Retinal pigment epithelial cell (primary cell): ENCODE measurements around the gene GPR21.

Experiments
- DNase-seq: peaks from one replicate; pipeline ENCODE4 v3.0.0-alpha.2; 2010; ENCODE audit warnings: low read depth
- H3K4me3 ChIP-seq: 2 replicates; pipeline ENCODE4 v1.5.1; 2011; ENCODE audit warnings: mild to moderate bottlenecking, low read length, control low read depth, moderate library complexity
- TF ChIP-seq, protein P1 (sequence below): conservative IDR thresholded peaks from 2 replicates; pipeline ENCODE4 v1.5.1; 2011; ENCODE audit warnings: low read depth, low read length, control low read depth, inconsistent platforms

GPR21 gene

DNA sequence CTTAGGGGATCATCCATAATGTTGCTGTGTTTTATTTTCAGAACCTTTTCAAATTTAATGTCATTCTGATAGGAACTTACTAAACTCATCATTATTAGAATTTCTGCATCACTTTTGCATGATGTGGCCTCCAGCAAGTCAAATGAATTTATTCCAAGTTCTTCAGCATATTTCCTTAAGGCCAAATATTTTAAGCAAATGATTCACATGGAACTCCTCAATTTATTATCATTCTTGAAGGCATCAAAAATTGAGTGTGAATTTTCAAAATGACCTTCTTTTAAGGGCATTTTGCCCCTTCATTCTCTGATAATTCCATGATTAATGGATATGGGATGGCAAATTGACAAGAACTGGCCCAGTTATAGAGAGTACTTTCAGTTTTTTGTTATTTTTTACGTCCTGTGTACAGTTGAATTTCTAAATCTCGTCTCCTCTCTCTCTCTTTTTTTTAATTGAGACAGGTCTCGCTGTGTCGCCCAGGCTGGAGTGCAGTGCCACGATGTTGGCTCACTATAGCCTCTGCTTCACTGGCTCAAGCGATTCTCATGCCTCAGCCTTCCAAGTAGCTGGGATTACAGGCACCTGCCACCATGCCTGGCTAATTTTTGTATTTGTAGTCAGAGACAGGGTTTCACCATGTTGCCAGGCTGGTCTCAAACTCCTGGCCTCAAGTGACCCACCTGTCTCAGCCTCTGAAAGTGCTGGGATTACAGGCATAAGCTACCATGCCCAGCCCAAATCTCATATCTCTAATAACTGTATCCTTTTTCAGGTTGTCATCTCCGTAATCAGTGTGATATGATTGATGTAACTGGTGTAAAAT is 29.1 kb downstream of the GPR21 start:
- TF ChIP-seq, protein P1, sequence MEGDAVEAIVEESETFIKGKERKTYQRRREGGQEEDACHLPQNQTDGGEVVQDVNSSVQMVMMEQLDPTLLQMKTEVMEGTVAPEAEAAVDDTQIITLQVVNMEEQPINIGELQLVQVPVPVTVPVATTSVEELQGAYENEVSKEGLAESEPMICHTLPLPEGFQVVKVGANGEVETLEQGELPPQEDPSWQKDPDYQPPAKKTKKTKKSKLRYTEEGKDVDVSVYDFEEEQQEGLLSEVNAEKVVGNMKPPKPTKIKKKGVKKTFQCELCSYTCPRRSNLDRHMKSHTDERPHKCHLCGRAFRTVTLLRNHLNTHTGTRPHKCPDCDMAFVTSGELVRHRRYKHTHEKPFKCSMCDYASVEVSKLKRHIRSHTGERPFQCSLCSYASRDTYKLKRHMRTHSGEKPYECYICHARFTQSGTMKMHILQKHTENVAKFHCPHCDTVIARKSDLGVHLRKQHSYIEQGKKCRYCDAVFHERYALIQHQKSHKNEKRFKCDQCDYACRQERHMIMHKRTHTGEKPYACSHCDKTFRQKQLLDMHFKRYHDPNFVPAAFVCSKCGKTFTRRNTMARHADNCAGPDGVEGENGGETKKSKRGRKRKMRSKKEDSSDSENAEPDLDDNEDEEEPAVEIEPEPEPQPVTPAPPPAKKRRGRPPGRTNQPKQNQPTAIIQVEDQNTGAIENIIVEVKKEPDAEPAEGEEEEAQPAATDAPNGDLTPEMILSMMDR = no peak
- DNase-seq = no peak
- H3K4me3 ChIP-seq = no peak overlapping the region

DNA sequence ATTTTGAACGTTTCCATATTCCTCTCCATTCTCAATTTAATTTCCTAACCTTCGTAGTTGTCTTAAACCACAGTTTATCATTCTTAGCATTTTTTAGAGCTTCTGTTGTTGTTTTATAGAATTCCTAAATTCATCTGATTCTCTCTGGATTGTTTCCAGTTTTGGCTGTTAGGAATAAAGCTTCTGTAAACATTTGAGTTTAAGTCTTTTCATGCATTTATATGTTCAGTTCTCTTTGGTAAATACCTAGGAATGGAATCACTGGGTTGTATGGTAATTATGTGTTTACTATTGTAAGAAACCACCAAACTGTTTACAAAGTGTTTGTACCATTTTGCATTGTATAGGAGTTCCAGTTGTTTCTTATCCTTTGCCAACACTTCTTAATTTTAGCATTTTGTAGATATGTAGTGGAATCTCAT is 29.7 kb downstream of the GPR21 start:
- DNase-seq = no peak
- TF ChIP-seq, protein P1 = no peak
- H3K4me3 ChIP-seq = no peak overlapping the region

DNA sequence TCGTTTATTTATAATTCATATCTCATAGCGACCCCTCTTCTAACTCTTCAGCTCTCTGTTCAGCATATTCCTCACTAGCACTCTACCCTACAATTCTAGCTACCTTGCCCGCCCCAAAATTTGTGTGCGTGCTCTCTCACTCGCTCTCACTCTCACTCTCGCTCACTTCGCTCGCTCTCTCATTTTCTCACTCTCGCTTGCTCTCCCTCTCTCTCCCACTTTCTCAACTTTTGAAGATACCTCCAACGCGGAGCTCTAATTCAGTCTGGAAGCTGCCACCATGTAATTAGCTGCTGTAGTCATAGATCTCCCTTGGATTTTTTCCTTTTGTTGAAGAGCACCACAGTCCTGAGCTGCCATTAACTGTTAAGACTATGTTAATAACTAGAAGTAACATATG is 30.4 kb downstream of the GPR21 start:
- H3K4me3 ChIP-seq = no peak overlapping the region
- no peak for DNase-seq
- TF ChIP-seq, protein P1 = no peak

DNA sequence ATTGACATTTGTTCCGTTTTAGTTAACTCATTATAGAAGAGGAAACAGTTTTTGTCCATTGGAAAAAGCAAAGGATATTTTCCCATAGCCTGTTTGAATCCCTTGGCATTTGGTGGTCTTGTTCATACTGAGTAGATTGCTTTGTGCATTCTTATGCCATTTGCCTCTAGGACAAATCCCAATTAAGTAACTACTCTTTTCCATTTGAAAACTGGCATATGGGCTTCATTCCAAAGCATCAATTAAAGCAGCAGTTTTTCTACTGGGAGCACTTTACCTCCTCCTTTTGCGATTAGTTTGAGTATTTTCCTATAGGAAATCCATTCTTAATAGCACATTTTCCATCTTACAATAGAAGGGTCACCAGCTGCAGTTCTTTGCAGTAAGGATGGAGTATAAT is 31.2 kb downstream of the GPR21 start:
- TF ChIP-seq, protein P1 = no peak
- no peak overlapping the region for H3K4me3 ChIP-seq
- DNase-seq = no peak

DNA sequence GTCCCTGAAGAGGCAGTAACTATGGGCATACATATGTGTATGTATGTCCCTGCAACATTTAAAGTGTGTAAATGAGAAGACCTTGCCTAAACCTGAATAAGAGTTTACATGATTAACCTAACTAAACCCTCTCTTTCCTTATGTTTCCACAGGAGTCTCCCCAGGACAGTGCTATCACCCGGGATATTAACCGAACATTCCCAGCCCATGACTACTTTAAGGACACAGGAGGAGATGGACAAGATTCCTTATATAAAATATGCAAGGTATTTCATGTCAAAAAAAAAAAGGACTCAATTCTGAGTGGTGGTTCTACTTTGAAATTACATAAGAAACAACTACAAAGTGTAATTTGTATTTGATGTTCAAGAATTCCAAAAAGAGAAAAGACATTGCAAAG is 31.7 kb downstream of the GPR21 start:
- DNase-seq = no peak
- TF ChIP-seq, protein P1 = no peak
- no peak overlapping the region for H3K4me3 ChIP-seq

DNA sequence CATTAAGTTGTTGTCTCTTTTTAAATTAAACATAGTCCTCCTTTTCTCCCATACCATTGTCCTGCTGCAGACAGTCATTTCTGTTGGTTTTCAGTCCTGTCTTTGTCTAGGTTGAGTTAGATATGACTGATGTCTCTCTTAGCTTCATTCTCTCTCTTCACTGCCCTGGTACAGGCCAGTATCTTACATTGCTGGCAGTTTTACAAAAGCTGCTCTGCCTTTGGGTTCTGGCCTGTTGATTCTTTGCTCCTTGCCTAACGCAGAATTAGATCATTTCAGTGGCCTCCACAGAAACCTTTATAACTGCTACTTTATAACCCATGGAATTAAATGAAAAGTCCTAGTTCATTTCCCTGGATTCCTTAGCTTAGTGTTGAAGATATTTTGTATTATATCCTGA is 33.7 kb downstream of the GPR21 start:
- no peak for DNase-seq
- TF ChIP-seq, protein P1 = no peak
- H3K4me3 ChIP-seq = no peak overlapping the region

DNA sequence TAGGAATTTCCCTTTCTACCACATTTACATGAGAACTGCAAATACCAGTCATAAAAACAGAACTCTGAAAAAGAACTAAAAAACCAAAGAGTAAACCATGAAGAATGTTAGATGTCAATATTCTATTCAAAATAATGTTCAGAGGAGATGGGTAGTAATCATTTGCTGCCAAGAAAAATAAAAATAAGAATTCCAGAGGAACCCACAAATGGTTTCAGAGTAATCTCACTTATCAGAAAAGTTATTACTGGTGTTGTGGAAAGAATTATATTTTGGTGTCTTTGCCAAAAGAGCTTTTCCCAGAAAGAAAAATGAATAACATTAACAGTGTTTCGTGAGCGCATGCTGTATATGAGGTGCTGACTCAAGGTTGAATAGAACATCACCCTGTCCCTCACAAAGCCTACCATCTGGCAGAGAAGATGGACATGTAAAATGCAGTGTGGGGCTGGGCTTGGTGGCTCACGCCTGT is 35.6 kb downstream of the GPR21 start:
- TF ChIP-seq, protein P1 = no peak
- no peak overlapping the region for H3K4me3 ChIP-seq
- no peak for DNase-seq
